K562 (cell line): ENCODE data around the gene ST6GALNAC2. TPM values are rescaled to one million over a fixed set of nuclear protein-coding genes. Genes with fewer than 3 reads are reported as not detected.
A peak's percentile ranks its signal among the peaks of the same experiment; 100 is the strongest.

ENCODE experiments used
- BHLHE40 ChIP-seq: IDR thresholded peaks from 2 replicates; pipeline ENCODE4 v1.6.1; 2011; ENCODE audit warnings: low read length, improper control_type of control experiment
- BRF1 ChIP-seq: IDR thresholded peaks from 3 replicates; pipeline ENCODE4 v1.6.1; 2011; ENCODE audit warnings: borderline replicate concordance, mild to moderate bottlenecking; ENCODE audit not compliant: insufficient read length; ENCODE audit errors: extremely low read depth
- CBX3 ChIP-seq, 2 experiments: IDR thresholded peaks; 1 replicate in 1 of 2; 2 replicates in 1 of 2; pipeline ENCODE4 v1.6.1; 2012; ENCODE audit warnings: inconsistent platforms in 2 of 2, low read length in 2 of 2, borderline replicate concordance in 1 of 2, control low read depth in 1 of 2
- CGGBP1 ChIP-seq: fragments of 250-450 bp; sonication (Bioruptor Pico); IDR thresholded peaks from 2 replicates; pipeline ENCODE4 v1.9.0; 2021; ENCODE audit warnings: mild to moderate bottlenecking
- COPS2 ChIP-seq: fragments of 450-650 bp; conservative IDR thresholded peaks from 2 replicates; pipeline ENCODE4 v1.6.1; 2016; ENCODE audit warnings: mild to moderate bottlenecking, moderate library complexity
- CREBBP ChIP-seq: IDR thresholded peaks from one replicate; pipeline ENCODE4 v1.6.1; 2012; ENCODE audit warnings: low read depth, mild to moderate bottlenecking, control low read depth, inconsistent platforms, low read length
- E2F4 ChIP-seq: sonication (generic); formaldehyde crosslinking; IDR thresholded peaks from 2 replicates; pipeline ENCODE4 v1.8.0; 2022; ENCODE audit warnings: mild to moderate bottlenecking, low read depth, missing genetic modification reagents
- ETV5 ChIP-seq: sonication (generic); formaldehyde crosslinking; IDR thresholded peaks from 2 replicates; pipeline ENCODE4 v1.4.0; 2020; ENCODE audit warnings: low read depth, mild to moderate bottlenecking, missing genetic modification reagents
- FOS ChIP-seq: IDR thresholded peaks from 3 replicates; pipeline ENCODE4 v1.6.1; 2011; ENCODE audit not compliant: insufficient read length; ENCODE audit errors: extremely low read depth
- GATA2 ChIP-seq: sonication (generic); formaldehyde crosslinking; IDR thresholded peaks from 2 replicates; pipeline ENCODE4 v1.4.0; 2020; ENCODE audit warnings: mild to moderate bottlenecking, missing genetic modification reagents
- KLF1 ChIP-seq: fragments of 450-650 bp; IDR thresholded peaks from 2 replicates; pipeline ENCODE4 v1.6.1; 2016; ENCODE audit warnings: missing genetic modification characterization, missing compliant biosample characterization
- MAFG ChIP-seq: fragments of 450-650 bp; conservative IDR thresholded peaks from 2 replicates; pipeline ENCODE4 v1.6.1; 2016; ENCODE audit warnings: missing genetic modification characterization, missing compliant biosample characterization
- NFYB ChIP-seq: IDR thresholded peaks from 2 replicates; pipeline ENCODE4 v1.6.1; 2011; ENCODE audit warnings: mild to moderate bottlenecking, moderate library complexity; ENCODE audit not compliant: insufficient read length; ENCODE audit errors: extremely low read depth
- PHTF2 ChIP-seq: fragments of 250-450 bp; sonication (Bioruptor Pico); IDR thresholded peaks from 2 replicates; pipeline ENCODE4 v1.5.0; 2021; ENCODE audit warnings: mild to moderate bottlenecking
- PRMT5 ChIP-seq: sonication (generic); formaldehyde crosslinking; IDR thresholded peaks from 2 replicates; pipeline ENCODE4 v1.5.0; 2020; ENCODE audit warnings: missing genetic modification reagents
- PTTG1 ChIP-seq: fragments of 450-650 bp; IDR thresholded peaks from 2 replicates; pipeline ENCODE4 v1.6.1; 2016; ENCODE audit warnings: low read depth, mild to moderate bottlenecking, missing genetic modification characterization, missing compliant biosample characterization
- RHOXF2B ChIP-seq: fragments of 250-450 bp; sonication (Bioruptor Pico); conservative IDR thresholded peaks from 2 replicates; pipeline ENCODE4 v1.5.1; 2021
- SNIP1 ChIP-seq: fragments of 450-650 bp; IDR thresholded peaks from 2 replicates; pipeline ENCODE4 v1.7.1; 2017; ENCODE audit warnings: low read depth, mild to moderate bottlenecking
- SPI1 ChIP-seq: IDR thresholded peaks from 2 replicates; pipeline ENCODE4 v1.6.1; 2011; ENCODE audit warnings: low read depth, low read length, control low read depth, borderline replicate concordance
- TAF9B ChIP-seq: fragments of 450-650 bp; IDR thresholded peaks from 2 replicates; pipeline ENCODE4 v1.6.1; 2018; ENCODE audit warnings: mild to moderate bottlenecking; ENCODE audit not compliant: partially characterized antibody
- TCF7L2 ChIP-seq: fragments of 150-350 bp; IDR thresholded peaks from 2 replicates; pipeline ENCODE4 v1.6.1; 2016; ENCODE audit warnings: low read depth, mild to moderate bottlenecking, low read length, moderate library complexity
- TCFL5 ChIP-seq: fragments of 250-450 bp; sonication (Bioruptor Pico); conservative IDR thresholded peaks from 2 replicates; pipeline ENCODE4 v1.6.1; 2021; ENCODE audit warnings: mild to moderate bottlenecking, moderate library complexity, matching md5 sums
- THRB ChIP-seq: fragments of 450-650 bp; formaldehyde crosslinking; conservative IDR thresholded peaks from 2 replicates; pipeline ENCODE4 v1.4.0; 2022; ENCODE audit warnings: mild to moderate bottlenecking, missing genetic modification characterization
- XRCC4 ChIP-seq: IDR thresholded peaks from one replicate; pipeline ENCODE4 v1.6.1; 2011; ENCODE audit not compliant: insufficient read depth, insufficient read length; ENCODE audit errors: extremely low read depth
- YY1 ChIP-seq, 3 experiments: IDR thresholded peaks; 2 replicates each; pipeline ENCODE4 v1.6.1; 2011; ENCODE audit warnings: low read length in 2 of 3, mild to moderate bottlenecking in 2 of 3, moderate library complexity in 2 of 3, borderline replicate concordance in 1 of 3, control low read depth in 1 of 3, low read depth in 1 of 3; ENCODE audit not compliant: insufficient read depth in 3 of 3, insufficient replicate concordance in 2 of 3, control insufficient read depth in 1 of 3, insufficient read length in 1 of 3; ENCODE audit errors: extremely low read depth in 1 of 3
- ZNF140 ChIP-seq: fragments of 250-450 bp; sonication (Bioruptor Pico); IDR thresholded peaks from 2 replicates; pipeline ENCODE4 v1.8.0; 2021; ENCODE audit warnings: moderate library complexity, mild to moderate bottlenecking, inconsistent platforms
- ZNF644 ChIP-seq: fragments of 200-800 bp; sonication (Bioruptor generic); IDR thresholded peaks from 2 replicates; pipeline ENCODE4 v1.6.1; 2016; ENCODE audit warnings: low read depth, missing genetic modification characterization, missing compliant biosample characterization
- ZNF76 ChIP-seq: fragments of 250-450 bp; sonication (Bioruptor Pico); IDR thresholded peaks from 2 replicates; pipeline ENCODE4 v1.4.0; 2020; ENCODE audit warnings: mild to moderate bottlenecking, moderate library complexity, borderline replicate concordance
- polyA plus RNA-seq, 8 experiments: library from polyadenylated mRNA; depleted of rRNA in 4 of 8; stranded (reverse) in 5 of 8; unstranded in 3 of 8; fragments of >200 nt; fragmentation: Nextera tagmentation in 2 of 8; fragmentation: Illumina TruSeq in 1 of 8; extraction: Ambion mirVana in 2 of 8; extraction: Trizol in 1 of 8; gene quantifications; 2 replicates each; pipeline versions ENCODE4 v1.2.1 to v1.2.3, GENCODE V29; 2011 to 2014; ENCODE audit warnings: inconsistent platforms in 1 of 8, missing spikeins in 1 of 8
- total RNA-seq, 7 experiments: library from RNA; depleted of rRNA in 6 of 7; stranded (reverse); fragments of >200 nt in 6 of 7; fragmentation: Illumina TruSeq in 2 of 7; extraction: Trizol in 2 of 7; gene quantifications; 2 replicates each; pipeline versions ENCODE4 v1.2.1 to v1.2.3, GENCODE V29; 2011 to 2021; ENCODE audit warnings: low replicate concordance in 1 of 7

ST6GALNAC2 gene
- total and polyA plus RNA-seq, 9 of the 15 experiments (the other 6 are each of a cell fraction or from before 2014, with no cell fraction given), result 0.18 TPM; not detected in 8

- TF ChIP-seq PRMT5 (CRISPR knock-in tag) (no peak), PTTG1 (tag) (no peak), SNIP1 (no peak), TAF9B (no peak), XRCC4 (no peak), CREBBP (no peak), TCF7L2 (no peak), FOS (no peak), RHOXF2B (CRISPR knock-in tag) (no peak), ZNF644 (tag) (no peak), BRF1 (no peak), GATA2 (CRISPR knock-in tag) (no peak), MAFG (no peak), ETV5 (CRISPR knock-in tag) (no peak; the same call in 1 of the 2 replicates), YY1 (IDR thresholded peaks at IDR 0.05; ENCODE audit: borderline replicate concordance in 1 of 3, control insufficient read depth in 1 of 3, extremely low read depth in 1 of 3, insufficient read depth in 3 of 3, insufficient read length in 1 of 3, insufficient replicate concordance in 2 of 3, low read depth in 1 of 3, low read length in 2 of 3) (peak in 1 of 3 experiments; percentile 33), CBX3 (IDR thresholded peaks at IDR 0.05; ENCODE audit: borderline replicate concordance in 1 of 2, low read length in 2 of 2) (no peak), BHLHE40 (no peak), THRB (CRISPR knock-in tag) (no peak), KLF1 (no peak), TCFL5 (no peak), E2F4 (no peak), NFYB (no peak), ZNF76 (CRISPR knock-in tag) (no peak), PHTF2 (CRISPR knock-in tag) (no peak), COPS2 (no peak), CGGBP1 (no peak), SPI1 (no peak), ZNF140 (CRISPR knock-in tag) (no peak)
These were observed 57.0 kb downstream of the ST6GALNAC2 start (continued) for GRCh38 chr17:76528528-76529223.
